Smooth muscle cell (in vitro differentiated cells): ENCODE measurements around the gene PLAAT3. TPM values are rescaled to one million over a fixed set of nuclear protein-coding genes. Genes with fewer than 3 reads are reported as not detected.

Experiments
- DNase-seq: peaks from one replicate; lab custom pipeline; 2025; ENCODE audit not compliant: unreplicated experiment; lab: John Stamatoyannopoulos, UW
- H2AFZ ChIP-seq: fragments of 200-600 bp; sonication (generic); 2 replicates; pipeline ENCODE4 v1.6.0; 2016; ENCODE audit warnings: antibody characterized with exemption, low read depth, mild to moderate bottlenecking
- H3F3A ChIP-seq: fragments of 200-600 bp; sonication (generic); 2 replicates; pipeline ENCODE4 v1.6.0; 2017; ENCODE audit warnings: antibody characterized with exemption, low read depth
- H3K27ac ChIP-seq: fragments of 200-600 bp; sonication (generic); 2 replicates; pipeline ENCODE4 v1.5.1; 2016; ENCODE audit warnings: low read depth, mild to moderate bottlenecking
- H3K27me3 ChIP-seq: fragments of 200-600 bp; sonication (generic); 2 replicates; pipeline ENCODE4 v1.6.1; 2016; ENCODE audit warnings: low read depth, mild to moderate bottlenecking
- H3K36me3 ChIP-seq: fragments of 200-600 bp; sonication (generic); 2 replicates; pipeline ENCODE4 v1.5.1; 2016; ENCODE audit warnings: low read depth
- H3K4me1 ChIP-seq: fragments of 200-600 bp; sonication (generic); 2 replicates; pipeline ENCODE4 v1.5.1; 2016; ENCODE audit warnings: low read depth
- H3K4me2 ChIP-seq: fragments of 200-600 bp; sonication (generic); 2 replicates; pipeline ENCODE4 v1.6.0; 2016; ENCODE audit warnings: mild to moderate bottlenecking
- H3K4me3 ChIP-seq: fragments of 200-600 bp; sonication (generic); 2 replicates; pipeline ENCODE4 v1.5.1; 2016; ENCODE audit warnings: mild to moderate bottlenecking
- H3K79me2 ChIP-seq: fragments of 200-600 bp; sonication (generic); 2 replicates; pipeline ENCODE4 v1.6.0; 2016; ENCODE audit warnings: low read depth, mild to moderate bottlenecking
- H3K9ac ChIP-seq: fragments of 200-600 bp; sonication (generic); 2 replicates; pipeline ENCODE4 v1.6.0; 2016; ENCODE audit warnings: low read depth
- H3K9me3 ChIP-seq: fragments of 200-600 bp; sonication (generic); replicated peaks from 2 replicates; pipeline ENCODE4 v1.5.1; 2016; ENCODE audit warnings: low read depth
- H4K20me1 ChIP-seq: fragments of 200-600 bp; sonication (generic); 2 replicates; pipeline ENCODE4 v1.6.0; 2016; ENCODE audit warnings: low read depth
- CTCF ChIP-seq: fragments of 200-600 bp; sonication (generic); IDR thresholded peaks from 2 replicates; pipeline ENCODE4 v1.5.1; 2017; ENCODE audit warnings: borderline replicate concordance, mild to moderate bottlenecking, antibody characterized with exemption; ENCODE audit not compliant: insufficient read depth, poor library complexity, severe bottlenecking
- WGBS: methylation state at CpG from one replicate; pipeline ENCODE4 v1.1.7; 2016; ENCODE audit warnings: low lambda C conversion rate; 5-methylcytosine and 5-hydroxymethylcytosine counted together
- polyA plus RNA-seq: library from polyadenylated mRNA; unstranded; fragments of >200 nt; fragmentation: Nextera tagmentation; extraction: Ambion mirVana; gene quantifications from 2 replicates; pipeline ENCODE4 v1.2.1, GENCODE V29; 2016
- total RNA-seq: library from RNA; depleted of rRNA; stranded (reverse); fragments of >200 nt; gene quantifications from 2 replicates; pipeline ENCODE4 v1.2.3, GENCODE V29; 2014

PLAAT3 gene
- total and polyA plus RNA-seq, 2 experiments from 2014 or later: 0.90 to 5.2 TPM

- Histone ChIP-seq H2AFZ (no peak overlapping the region), H3K4me2 (no peak overlapping the region), H3K36me3 (no peaks in the 10 kb centered on the region), H3K4me1 (no peaks in the 10 kb centered on the region), H3K9ac (no peak overlapping the region), H4K20me1 (peaks cover 4% of the 10 kb centered on the region), H3K4me3 (no peak overlapping the region), H3K27ac (no peak overlapping the region), H3K79me2 (no peaks in the 10 kb centered on the region), H3F3A (peaks cover 4% of the 10 kb centered on the region), H3K9me3 (no peaks in the 10 kb centered on the region), H3K27me3 (no peaks in the 10 kb centered on the region)
- WGBS: 56% methylated on average over 10 of the region's 10 CpGs
- DNase-seq: no peak
- TF ChIP-seq CTCF: peak; percentile 78
These were observed 21.7 kb upstream of the PLAAT3 start for GRCh38 chr11:63635762-63636465.

GRCh38 chr11:63629426-63629825 lies 15.2 kb upstream of the PLAAT3 start:
- Histone ChIP-seq H3K36me3 (no peaks in the 10 kb centered on the region), H3K4me3 (no peak overlapping the region), H3K27ac (no peak overlapping the region), H3K79me2 (no peaks in the 10 kb centered on the region), H3F3A (no peaks in the 10 kb centered on the region), H3K27me3 (no peaks in the 10 kb centered on the region), H3K4me1 (no peaks in the 10 kb centered on the region), H3K4me2 (no peak overlapping the region), H2AFZ (no peak overlapping the region), H3K9me3 (no peaks in the 10 kb centered on the region), H4K20me1 (no peaks in the 10 kb centered on the region), H3K9ac (no peak overlapping the region)
- DNase-seq: no peak
- no peak for TF ChIP-seq CTCF
- WGBS: 95% methylated on average over 3 of the region's 3 CpGs

GRCh38 chr11:63623513-63624140 lies 9.4 kb upstream of the PLAAT3 start:
- H3K36me3 ChIP-seq: no peaks in the 10 kb centered on the region
- H3K4me2 ChIP-seq: no peak overlapping the region
- H3K4me1 ChIP-seq: no peaks in the 10 kb centered on the region
- no peak overlapping the region for H3K4me3 ChIP-seq
- H3F3A ChIP-seq: no peaks in the 10 kb centered on the region
- H3K27ac ChIP-seq: no peak overlapping the region
- no peak overlapping the region for H2AFZ ChIP-seq
- H4K20me1 ChIP-seq: no peaks in the 10 kb centered on the region
- H3K9ac ChIP-seq: no peak overlapping the region
- no peak for DNase-seq
- H3K79me2 ChIP-seq: no peaks in the 10 kb centered on the region
- TF ChIP-seq CTCF: no peak
- 84% methylated on average over 7 of the region's 7 CpGs for WGBS
- no peaks in the 10 kb centered on the region for H3K9me3 ChIP-seq
- H3K27me3 ChIP-seq: no peaks in the 10 kb centered on the region

- no peaks in the 10 kb centered on the region for H3K27me3 ChIP-seq
- DNase-seq: no peak
- H4K20me1 ChIP-seq: no peaks in the 10 kb centered on the region
- no peaks in the 10 kb centered on the region for H3K4me1 ChIP-seq
- no peaks in the 10 kb centered on the region for H3F3A ChIP-seq
- no peak overlapping the region for H3K9ac ChIP-seq
- no peak overlapping the region for H2AFZ ChIP-seq
- H3K79me2 ChIP-seq: no peaks in the 10 kb centered on the region
- whole genome bisulfite sequencing: 71% methylated on average over 2 of the region's 2 CpGs
- H3K4me2 ChIP-seq: no peak overlapping the region
- H3K36me3 ChIP-seq: no peaks in the 10 kb centered on the region
- no peak overlapping the region for H3K27ac ChIP-seq
- no peaks in the 10 kb centered on the region for H3K9me3 ChIP-seq
- no peak for TF ChIP-seq CTCF
- H3K4me3 ChIP-seq: no peak overlapping the region
These were observed 8.1 kb upstream of the PLAAT3 start for GRCh38 chr11:63622323-63622722.
